H1 (cell line): ENCODE results near the gene IAH1. TPM values are rescaled to one million over a fixed set of nuclear protein-coding genes. Genes with fewer than 3 reads are reported as not detected.

Experiments
- CTCF ChIA-PET: fragments of 300-600 bp; sonication (Branson Sonifier 250); formaldehyde crosslinking; loops from one replicate; lab custom pipeline; 2021; ENCODE audit not compliant: partially characterized antibody; lab: Charles Lee
- POLR2A ChIA-PET: fragments of 300-600 bp; sonication (Branson Sonifier 250); formaldehyde crosslinking; loops from one replicate; lab custom pipeline; 2021; ENCODE audit warnings: inconsistent platforms; ENCODE audit not compliant: partially characterized antibody; lab: Charles Lee
- DNase-seq, 2 experiments: peaks; one replicate each; pipeline versions ENCODE4 v3.0.0 to v3.0.0-alpha.2; 2010 to 2022; ENCODE audit warnings: low spot score in 2 of 2, low read depth in 1 of 2, mixed read lengths in 1 of 2
- FAIRE-seq: peaks from 2 replicates; lab custom pipeline; 2011; peaks lifted over from hg19 to GRCh38; lab: Jason Lieb, UNC
- H2AFZ ChIP-seq: 2 replicates; pipeline ENCODE4 v1.8.1; 2012; ENCODE audit warnings: low read length, inconsistent platforms
- H2AK5ac ChIP-seq: 2 replicates; pipeline ENCODE4 v1.6.1; 2013; ENCODE audit warnings: low read depth, low read length
- H2BK120ac ChIP-seq: replicated peaks from 2 replicates; pipeline ENCODE3; 2013; ENCODE audit warnings: low read depth, low read length, inconsistent platforms
- H2BK12ac ChIP-seq: 2 replicates; pipeline ENCODE4 v1.6.1; 2013; ENCODE audit warnings: low read depth, low read length
- H2BK15ac ChIP-seq: 2 replicates; pipeline ENCODE4 v1.6.1; 2013; ENCODE audit warnings: low read length
- H2BK20ac ChIP-seq: 2 replicates; pipeline ENCODE4 v1.6.1; 2013; ENCODE audit warnings: low read length
- H2BK5ac ChIP-seq: 2 replicates; pipeline ENCODE4 v1.6.1; 2013; ENCODE audit warnings: low read depth, low read length
- H3K14ac ChIP-seq: 2 replicates; pipeline ENCODE4 v1.6.1; 2013; ENCODE audit warnings: inconsistent platforms; ENCODE audit not compliant: insufficient read length
- H3K18ac ChIP-seq: 2 replicates; pipeline ENCODE4 v1.6.1; 2013; ENCODE audit warnings: low read length; ENCODE audit errors: extremely low read depth
- H3K23ac ChIP-seq: 2 replicates; pipeline ENCODE4 v1.6.1; 2013; ENCODE audit warnings: inconsistent platforms; ENCODE audit not compliant: insufficient read length
- H3K23me2 ChIP-seq: 2 replicates; pipeline ENCODE4 v1.6.1; 2013; ENCODE audit warnings: low read depth, low read length
- H3K27ac ChIP-seq: 2 replicates; pipeline ENCODE4 v1.6.1; 2011; ENCODE audit warnings: low read depth, low read length, inconsistent platforms
- H3K27me3 ChIP-seq, 4 experiments: replicated peaks in 1 of 4; 1 replicate in 1 of 4; 2 replicates in 3 of 4; pipeline versions ENCODE4 v1.6.1 to v1.8.1; 2011 to 2013; ENCODE audit warnings: low read length in 3 of 4, mild to moderate bottlenecking in 3 of 4, inconsistent platforms in 2 of 4, mixed read lengths in 2 of 4, moderate library complexity in 1 of 4; ENCODE audit not compliant: control insufficient read depth in 3 of 4, insufficient read depth in 3 of 4; ENCODE audit errors: extremely low read depth in 1 of 4
- H3K36me3 ChIP-seq, 4 experiments: 2 replicates each; pipeline versions ENCODE4 v1.6.1 to v1.8.1; 2011 to 2013; ENCODE audit warnings: mild to moderate bottlenecking in 4 of 4, low read length in 3 of 4, moderate library complexity in 2 of 4, control low read depth in 1 of 4, inconsistent platforms in 1 of 4; ENCODE audit not compliant: insufficient read depth in 4 of 4, control insufficient read depth in 2 of 4
- H3K4ac ChIP-seq: replicated peaks from 2 replicates; pipeline ENCODE3; 2013; ENCODE audit warnings: low read length, low read depth, mixed read lengths, inconsistent platforms; ENCODE audit not compliant: insufficient read length
- H3K4me1 ChIP-seq, 4 experiments: replicated peaks in 1 of 4; 1 replicate in 1 of 4; 2 replicates in 3 of 4; pipeline versions ENCODE4 v1.6.1 to v1.8.1; 2011 to 2013; ENCODE audit warnings: low read length in 3 of 4, inconsistent platforms in 2 of 4, mixed read lengths in 1 of 4; ENCODE audit not compliant: insufficient read depth in 4 of 4, control insufficient read depth in 3 of 4
- H3K4me2 ChIP-seq, 2 experiments: 2 replicates each; pipeline versions ENCODE4 v1.6.1 to v1.8.1; 2011 to 2013; ENCODE audit warnings: low read depth in 2 of 2, low read length in 2 of 2, control low read depth in 1 of 2, inconsistent platforms in 1 of 2, mild to moderate bottlenecking in 1 of 2; ENCODE audit not compliant: insufficient read depth in 1 of 2
- H3K4me3 ChIP-seq, 4 experiments: fragments of 200-600, 300-600 bp in 1 of 4; sonication (generic), shearing (Covaris generic), sonication (Bioruptor Twin) in 1 of 4; 2 replicates each; pipeline versions ENCODE4 v1.5.1 to v1.8.1; 2011 to 2016; ENCODE audit warnings: low read length in 4 of 4, low read depth in 3 of 4, control low read depth in 2 of 4, inconsistent platforms in 2 of 4, mild to moderate bottlenecking in 2 of 4, mixed read lengths in 1 of 4, moderate library complexity in 1 of 4; ENCODE audit not compliant: insufficient read depth in 2 of 4; ENCODE audit errors: extremely low read depth in 1 of 4
- H3K56ac ChIP-seq: replicated peaks from 2 replicates; pipeline ENCODE3; 2013; ENCODE audit warnings: low read depth, mild to moderate bottlenecking, mixed read lengths, low read length, inconsistent platforms; ENCODE audit not compliant: insufficient read length
- H3K79me1 ChIP-seq: 2 replicates; pipeline ENCODE4 v1.6.1; 2013; ENCODE audit warnings: low read depth, low read length, control low read depth
- H3K79me2 ChIP-seq, 2 experiments: 2 replicates each; pipeline versions ENCODE4 v1.6.1 to v1.8.1; 2012 to 2013; ENCODE audit warnings: low read length in 2 of 2, mild to moderate bottlenecking in 2 of 2, inconsistent platforms in 1 of 2; ENCODE audit not compliant: insufficient read depth in 2 of 2, control insufficient read depth in 1 of 2
- H3K9ac ChIP-seq, 4 experiments: replicated peaks in 1 of 4; 1 replicate in 1 of 4; 2 replicates in 3 of 4; pipeline versions ENCODE4 v1.6.1 to v1.8.1; 2011 to 2013; ENCODE audit warnings: low read depth in 3 of 4, low read length in 3 of 4, control low read depth in 2 of 4, mild to moderate bottlenecking in 2 of 4, moderate library complexity in 2 of 4, inconsistent platforms in 1 of 4; ENCODE audit errors: extremely low read depth in 1 of 4
- H3K9me3 ChIP-seq, 2 experiments: 2 replicates each; pipeline versions ENCODE4 v1.6.1 to v1.8.1; 2012 to 2013; ENCODE audit warnings: mild to moderate bottlenecking in 2 of 2, moderate library complexity in 2 of 2, control low read depth in 1 of 2, inconsistent platforms in 1 of 2, low read depth in 1 of 2, low read length in 1 of 2, mixed read lengths in 1 of 2; ENCODE audit not compliant: insufficient read depth in 2 of 2
- H4K20me1 ChIP-seq, 2 experiments: replicated peaks in 1 of 2; 2 replicates each; pipeline versions ENCODE3 to v1.8.1; 2011 to 2013; ENCODE audit warnings: inconsistent platforms in 2 of 2, low read length in 2 of 2, mild to moderate bottlenecking in 1 of 2; ENCODE audit not compliant: insufficient read depth in 2 of 2, control insufficient read depth in 1 of 2
- H4K5ac ChIP-seq: 2 replicates; pipeline ENCODE4 v1.6.1; 2013; ENCODE audit warnings: low read length, low read depth, mixed read lengths, inconsistent platforms; ENCODE audit not compliant: insufficient read length
- H4K8ac ChIP-seq: 2 replicates; pipeline ENCODE4 v1.8.0; 2013; ENCODE audit warnings: mild to moderate bottlenecking, moderate library complexity, low read length, inconsistent platforms; ENCODE audit not compliant: insufficient read depth; ENCODE audit errors: extremely low read depth
- H4K91ac ChIP-seq: replicated peaks from 2 replicates; pipeline ENCODE3; 2013; ENCODE audit warnings: low read length, mixed read lengths, inconsistent platforms; ENCODE audit not compliant: insufficient read length
- CEBPB ChIP-seq: IDR thresholded peaks from 2 replicates; pipeline ENCODE4 v1.6.1; 2012; ENCODE audit warnings: low read depth, low read length
- SIN3A ChIP-seq, 2 experiments: IDR thresholded peaks in 1 of 2; conservative IDR thresholded peaks in 1 of 2; 2 replicates each; pipeline ENCODE4 v1.6.1; 2011 to 2012; ENCODE audit warnings: low read length in 2 of 2, improper control_type of control experiment in 1 of 2, low read depth in 1 of 2, mild to moderate bottlenecking in 1 of 2
- WGBS, 2 experiments: shearing (Covaris generic) in 1 of 2; methylation state at CpG; one replicate each; pipeline versions ENCODE4 v1.1.6 to v1.1.7; 2013 to 2015; ENCODE audit warnings: low lambda C conversion rate in 2 of 2, mixed read lengths in 2 of 2, inconsistent platforms in 1 of 2, low coverage in 1 of 2, missing lambda C conversion rate in 1 of 2; ENCODE audit not compliant: insufficient replicate concordance in 2 of 2, insufficient coverage in 1 of 2, insufficient read length in 1 of 2; ENCODE audit errors: extremely low coverage in 1 of 2, missing lambda C conversion rate in 1 of 2; 5-methylcytosine and 5-hydroxymethylcytosine counted together
- polyA plus RNA-seq, 7 experiments: library from polyadenylated mRNA; depleted of rRNA in 3 of 7; stranded (reverse) in 5 of 7; unstranded in 2 of 7; fragments of >200 nt in 5 of 7; fragments of 200-250 nt in 2 of 7; gene quantifications; 1 replicate in 5 of 7; 2 replicates in 1 of 7; 4 replicates in 1 of 7; pipeline versions ENCODE4 v1.2.1 to v1.2.3, GENCODE V29; 2011 to 2013; ENCODE audit warnings: missing spikeins in 2 of 7, mixed read lengths in 2 of 7
- total RNA-seq: library from RNA; stranded (reverse); fragmentation: NEBNext Ultra II Directional; extraction: Animal tissue kit (Norgen Biotek cat#: 25700); gene quantifications from 2 replicates; pipeline ENCODE4 v1.2.1, GENCODE V29; 2021

Gene IAH1
- total and polyA plus RNA-seq, 2 of the 8 experiments (the other 6 are each of a cell fraction or from before 2014, with no cell fraction given), result 15.1 to 21.5 TPM

GRCh38 chr2:9428965-9429577, 45.3 kb upstream of the IAH1 start:
- Histone ChIP-seq H2BK5ac (no peak overlapping the region), H3K23me2 (peaks cover 2% of the 10 kb centered on the region; the same call in 1 of the 2 replicates), H3K79me2 (peaks cover 0 to 36% of the 10 kb centered on the region in 2 experiments; a peak in 3 of 4 replicates)
- DNase-seq, result no peak
- no peak for TF ChIP-seq CEBPB
- TF ChIP-seq SIN3A (conservative IDR thresholded peaks at IDR 0.05 in 1 of 2, IDR thresholded peaks at IDR 0.05 in 1 of 2; ENCODE audit: low read depth in 1 of 2, low read length in 2 of 2), result no peak
- TF ChIP-seq, all 59 proteins: peak for 0
- H2BK120ac ChIP-seq, result no peak overlapping the region
- peaks cover 3 to 4% of the 10 kb centered on the region in 2 experiments for H4K20me1 ChIP-seq
- no peak overlapping the region for H3K23ac ChIP-seq
- no peak overlapping the region for H2BK12ac ChIP-seq
- H3K9ac ChIP-seq, result no peak overlapping the region
- no peak overlapping the region for H2BK20ac ChIP-seq
- ChIA-PET POLR2A (no interaction called here), CTCF (interaction anchor here (0.8 to 1.2 kb wide), 3 partner anchors 9 to 14 kb away, joined by 3 to 4 read pairs (median 3); no protein-coding TSS in a partner anchor)
- no peak overlapping the region for H3K4me2 ChIP-seq
- no peak overlapping the region for H4K8ac ChIP-seq
- no peak overlapping the region for H3K18ac ChIP-seq
- H3K9me3 ChIP-seq, result no peaks in the 10 kb centered on the region
- peaks cover 0 to 8% (median 4%) of the 10 kb centered on the region in 4 experiments; a peak in 4 of 7 replicates for H3K4me1 ChIP-seq
- WGBS, 2 experiments, result 83% methylated on average over 5 of the region's 5 CpGs; no CpG with 5 or more reads in 1 of the 2 experiments
- H4K91ac ChIP-seq, result no peak overlapping the region
- no peak overlapping the region for H3K14ac ChIP-seq
- H3K36me3 ChIP-seq, result peaks cover 12 to 52% (median 38%) of the 10 kb centered on the region in 4 experiments
- no peak overlapping the region for H3K4ac ChIP-seq
- FAIRE-seq, result no peak
- H3K56ac ChIP-seq, result no peak overlapping the region
- no peak overlapping the region for H3K27ac ChIP-seq
- no peaks in the 10 kb centered on the region for H3K27me3 ChIP-seq
- no peak overlapping the region for H2AK5ac ChIP-seq
- H2AFZ ChIP-seq, result no peak overlapping the region
- peaks cover 8% of the 10 kb centered on the region for H3K79me1 ChIP-seq
- no peak overlapping the region for H4K5ac ChIP-seq
- H3K4me3 ChIP-seq, result no peak overlapping the region
- H2BK15ac ChIP-seq, result no peak overlapping the region
